Stimulated activated CD8-positive, alpha-beta memory T cell treated with anti-CD3 and anti-CD28 coated beads, Interleukin-12 subunit alpha, Interleukin-12 subunit beta, amount 100 ng/mL, for 24 hours (primary cell): ENCODE measurements around the gene NRBF2.
"Not testable (repeated sequence)": the region's sequence is repeated elsewhere in the genome, so short reads cannot be mapped to it uniquely, and the experiment has no call there.

Experiments used
- DNase-seq: peaks from one replicate; pipeline ENCODE4 v3.0.0-alpha.2; 2020; ENCODE audit errors: extremely low read depth

NRBF2 gene

GRCh38 chr10:63133056-63133820, at the start of gene NRBF2:
TSS of gene NRBF2 (plus strand) at chr10:63133328. CDS start at chr10:63133471, 143 bp downstream.
- peak; percentile 94 for DNase-seq

DNA sequence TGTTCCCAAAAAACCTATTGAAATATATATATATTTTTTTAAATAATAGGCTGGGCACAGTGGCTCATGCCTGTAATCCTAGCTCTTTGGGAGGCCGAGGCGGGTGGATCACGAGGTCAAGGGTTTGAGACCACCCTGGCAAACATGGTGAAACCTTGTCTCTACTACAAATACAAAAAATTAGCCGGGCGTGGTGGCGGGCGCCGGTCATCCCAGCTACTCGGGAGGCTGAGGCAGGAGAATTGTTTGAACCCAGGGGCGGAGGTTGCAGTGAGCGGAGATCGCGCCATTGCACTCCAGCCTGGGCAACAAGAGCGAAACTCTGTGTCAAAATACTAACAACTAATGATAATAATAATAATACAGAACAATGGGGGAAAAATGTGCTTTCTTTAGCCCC, 49.7 kb upstream of the NRBF2 start:
- not testable (repeated sequence) for DNase-seq

- DNase-seq = no peak
Measured at GRCh38 chr10:63083904-63084689, 49.0 kb upstream of the NRBF2 start.

DNA sequence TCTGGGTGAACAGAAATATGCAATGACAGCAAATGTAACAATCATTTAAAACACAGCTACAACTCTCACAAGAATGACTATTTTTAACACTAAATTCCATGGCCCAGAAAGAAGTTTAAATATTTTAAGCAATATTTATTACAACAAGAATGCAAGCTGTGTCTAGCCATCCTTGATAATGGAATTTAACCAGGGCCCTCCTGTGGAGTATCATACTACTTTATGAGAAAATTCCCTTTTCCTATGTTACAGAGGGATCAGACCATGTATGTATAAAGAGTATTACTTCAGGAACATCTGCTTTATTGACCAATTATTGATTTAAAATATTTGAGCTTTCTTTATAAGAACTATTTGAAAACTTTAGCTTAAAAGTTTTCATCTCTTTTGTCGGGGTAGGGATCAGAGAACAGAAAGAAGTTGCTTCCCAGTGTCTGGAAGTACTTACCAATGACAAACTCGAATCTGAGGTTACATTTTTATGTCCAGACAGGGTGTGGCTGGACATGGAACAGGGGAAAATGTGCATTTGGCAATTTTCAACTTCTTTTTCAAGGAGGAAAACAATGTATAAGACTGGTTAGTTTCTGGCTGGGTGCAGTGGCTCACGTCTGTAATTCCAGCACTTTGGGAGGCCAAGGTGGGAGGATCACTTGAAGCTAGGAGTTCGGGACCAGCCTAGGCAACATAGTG, 48.3 kb upstream of the NRBF2 start:
- DNase-seq = no peak

DNA sequence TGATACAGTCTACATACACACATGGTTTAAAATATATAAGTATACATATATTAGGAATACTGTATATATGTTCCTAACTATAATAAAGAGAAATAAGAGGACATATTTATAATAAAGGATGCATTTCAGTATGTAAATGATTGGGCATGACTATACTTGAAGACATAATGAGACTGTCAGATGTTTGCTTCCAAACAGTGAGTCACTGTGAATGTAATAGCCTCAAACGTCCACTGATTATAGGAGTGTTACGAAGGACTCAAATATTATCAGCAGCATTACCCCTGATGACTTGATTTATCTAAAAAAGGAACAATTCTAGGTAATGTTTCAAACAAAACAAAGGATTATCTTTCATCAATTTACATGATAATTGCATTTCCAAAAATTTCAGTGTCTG, 39.9 kb upstream of the NRBF2 start:
- DNase-seq = no peak

DNA sequence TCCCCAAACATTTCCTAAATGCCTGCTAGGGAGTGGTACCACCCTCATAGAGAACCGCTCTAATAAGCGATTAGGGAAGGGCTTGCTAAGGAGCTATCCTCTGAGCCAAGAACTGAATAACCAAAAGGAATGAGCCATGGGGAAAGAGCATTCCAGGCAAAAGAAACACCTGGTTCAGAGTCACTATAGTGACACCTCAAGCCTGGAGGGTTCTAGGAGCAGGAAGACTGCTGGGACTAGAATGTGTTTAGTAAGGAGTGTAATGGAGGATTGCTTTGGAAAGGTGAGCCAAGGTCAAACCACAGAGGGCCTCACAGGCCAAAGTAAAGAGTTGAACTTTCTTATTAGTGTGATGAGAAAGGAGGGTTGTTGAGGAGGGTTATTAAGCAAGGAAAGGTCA, 38.7 kb upstream of the NRBF2 start:
- DNase-seq = no peak

DNA sequence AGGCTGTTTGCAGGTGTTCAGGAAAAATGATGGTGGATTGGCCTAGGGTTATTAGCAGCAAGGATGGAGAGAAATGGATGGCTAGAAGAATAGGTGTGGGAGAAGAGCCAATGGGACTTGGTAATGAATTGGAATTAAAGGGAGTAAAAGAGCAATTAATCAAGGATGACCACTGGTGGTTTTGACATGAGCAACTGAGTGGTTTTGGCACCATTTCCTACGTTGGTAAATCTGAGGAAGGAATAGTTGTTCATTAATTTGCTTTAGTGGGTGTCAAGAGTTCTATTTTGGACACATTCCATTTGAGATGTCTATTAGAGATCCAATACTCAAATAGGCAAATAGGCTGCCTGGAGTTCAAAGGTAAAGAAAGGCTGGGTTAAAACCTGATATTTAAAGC, 38.2 kb upstream of the NRBF2 start:
- DNase-seq = no peak

DNA sequence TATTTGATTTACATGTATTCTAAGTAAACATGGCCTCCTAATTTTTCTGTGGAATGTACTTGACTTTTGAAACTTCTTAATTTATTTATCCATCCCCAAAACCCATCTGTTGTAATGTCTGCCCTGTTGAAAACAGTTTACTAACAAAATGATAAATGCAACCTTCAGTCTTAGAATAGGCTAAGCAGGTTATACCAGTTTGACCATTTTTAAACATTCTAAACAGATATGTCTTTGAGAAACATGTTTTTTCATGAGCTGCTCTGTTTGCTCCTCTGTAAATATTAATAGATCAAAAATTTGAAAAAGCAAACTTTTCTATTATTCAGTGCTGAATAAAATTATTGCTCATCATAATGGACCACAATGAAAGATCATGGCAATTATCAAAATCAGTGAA, 33.4 kb upstream of the NRBF2 start:
- no peak for DNase-seq

DNA sequence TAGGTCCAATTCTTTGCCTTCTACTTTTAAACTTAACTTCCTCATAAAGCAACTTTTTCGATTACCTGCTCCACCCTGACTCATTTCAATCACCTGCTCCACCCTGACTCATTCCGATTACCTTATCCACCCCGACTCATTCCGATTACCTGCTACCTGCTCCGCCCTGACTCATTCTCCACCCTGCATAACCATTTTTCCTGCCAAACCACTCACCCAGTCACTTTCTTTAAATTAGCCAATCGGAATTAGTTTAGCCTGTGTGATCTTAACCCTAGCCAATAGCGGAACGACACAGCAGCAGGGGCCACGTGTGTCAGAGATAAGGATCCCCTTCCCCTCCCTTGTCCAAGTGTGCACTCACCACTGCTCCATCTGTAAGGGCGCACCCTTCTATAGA, 32.0 kb upstream of the NRBF2 start:
- DNase-seq = not testable (repeated sequence)

- not testable (repeated sequence) for DNase-seq
Measured at GRCh38 chr10:63102279-63102883, 30.7 kb upstream of the NRBF2 start.

- DNase-seq = not testable (repeated sequence)
Measured at GRCh38 chr10:63103178-63103577, 29.9 kb upstream of the NRBF2 start.

DNA sequence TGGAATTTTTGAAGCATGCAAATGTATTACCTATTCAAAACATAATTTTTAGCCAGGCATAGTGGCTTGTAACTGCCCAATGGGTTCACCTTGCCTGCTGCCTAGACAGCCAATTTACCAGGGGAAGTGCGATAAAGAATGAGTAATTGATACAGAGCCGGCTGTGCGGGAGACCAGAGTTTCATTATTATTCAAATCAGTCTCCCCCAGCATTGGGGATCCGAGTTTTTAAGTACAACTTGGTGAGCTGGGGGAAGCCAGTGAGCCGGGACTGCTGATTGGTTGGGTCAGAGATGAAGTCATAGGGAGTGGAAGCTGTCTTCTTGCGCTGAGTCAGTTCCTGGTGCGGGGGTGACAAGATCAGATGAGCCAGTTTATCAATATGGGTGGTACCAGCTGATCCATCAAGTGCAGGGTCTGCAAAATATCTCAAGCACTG, 29.1 kb upstream of the NRBF2 start:
- peak; percentile 19 for DNase-seq

- no peak for DNase-seq
Measured at GRCh38 chr10:63105225-63106110, 27.7 kb upstream of the NRBF2 start.

DNA sequence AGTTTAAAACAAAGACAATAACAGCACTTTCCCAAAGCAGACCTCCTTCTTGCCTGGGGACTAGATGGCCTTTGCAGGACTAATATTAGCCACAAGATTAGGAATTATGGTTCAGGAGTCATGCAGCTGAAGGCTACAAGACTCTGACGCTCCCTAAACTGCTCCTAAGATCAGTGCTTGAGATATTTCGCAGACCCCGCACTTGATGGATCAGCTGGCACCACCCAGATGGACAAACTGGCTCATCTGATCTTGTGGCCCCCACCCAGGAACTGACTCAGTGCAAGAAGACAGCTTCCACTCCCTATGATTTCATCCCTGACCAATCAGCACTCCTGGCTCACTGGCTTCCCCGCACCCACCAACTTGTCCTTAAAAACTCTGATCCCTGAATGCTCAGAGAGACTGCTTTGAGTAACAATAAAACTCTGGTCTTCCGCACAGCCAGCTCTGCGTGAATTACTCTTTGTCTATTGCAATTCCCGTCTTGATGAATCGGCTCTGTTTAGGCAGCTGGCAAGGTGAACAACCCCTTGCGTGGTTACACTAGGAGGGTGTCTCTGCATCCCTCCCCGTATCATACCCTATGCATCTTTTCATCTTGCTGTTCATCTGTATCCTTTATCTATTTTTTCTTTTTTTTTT, 26.9 kb upstream of the NRBF2 start:
- DNase-seq = no peak

DNA sequence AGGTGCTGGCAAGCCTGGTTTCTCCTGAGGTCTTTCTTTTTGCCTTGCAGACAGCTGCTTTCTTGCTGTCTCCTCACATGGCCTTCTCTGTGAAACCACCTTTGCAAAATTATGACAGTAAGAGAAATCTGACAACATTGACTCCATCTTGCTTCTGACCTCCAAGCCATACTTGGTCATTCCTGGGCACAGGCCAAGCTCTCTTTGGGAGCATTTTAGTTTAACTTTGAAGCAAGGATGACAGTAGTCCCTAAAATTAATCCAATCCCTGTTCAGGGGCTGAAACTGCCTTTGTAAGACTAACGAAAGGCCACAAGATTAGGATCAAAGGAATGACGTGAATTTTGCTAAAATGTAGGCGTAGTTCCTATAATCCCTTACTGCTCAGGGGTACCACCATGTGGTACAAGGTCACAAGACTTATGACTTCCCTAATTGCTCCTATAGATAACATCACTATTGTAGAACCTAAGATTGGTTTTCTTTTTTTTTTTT, 25.1 kb upstream of the NRBF2 start:
- no peak for DNase-seq

- no peak for DNase-seq
Measured at GRCh38 chr10:63110940-63111339, 22.2 kb upstream of the NRBF2 start.

DNA sequence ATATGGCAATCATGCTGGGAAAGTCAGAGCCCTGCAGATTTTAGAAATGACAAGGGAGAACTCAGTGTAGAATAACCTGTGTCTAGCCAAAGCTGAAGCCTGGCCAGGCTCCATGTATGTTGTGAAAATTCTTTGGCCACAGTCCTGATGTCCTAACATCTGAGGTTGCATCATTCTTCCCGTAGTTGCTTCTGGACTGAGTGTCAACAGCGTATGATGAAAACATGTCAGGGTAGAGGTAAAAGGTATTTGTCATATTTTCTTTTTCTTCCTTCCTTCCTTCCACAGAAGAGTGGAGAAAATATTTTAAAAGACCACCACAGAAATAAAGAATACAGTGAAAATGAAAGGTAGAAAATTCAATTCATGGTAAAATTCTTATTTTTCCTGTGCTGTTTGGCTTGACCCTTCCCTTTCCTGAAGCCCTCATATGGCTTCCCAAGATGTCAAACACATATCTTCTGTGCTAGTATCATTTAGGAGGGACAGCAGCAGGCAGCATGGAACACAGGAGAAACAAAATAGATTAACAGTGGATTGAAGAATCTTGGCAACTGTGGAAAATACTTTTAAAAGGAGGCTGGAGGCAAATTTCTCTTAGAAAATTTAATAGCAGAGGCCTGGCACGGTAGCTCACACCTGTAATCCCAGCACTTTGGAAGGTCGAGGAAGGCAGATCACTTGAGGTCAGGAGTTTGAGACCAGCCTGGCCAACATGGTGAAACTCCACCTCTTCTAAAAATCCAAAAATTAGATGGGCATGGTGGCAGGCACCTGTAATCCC, 18.9 kb upstream of the NRBF2 start:
- no peak for DNase-seq

DNA sequence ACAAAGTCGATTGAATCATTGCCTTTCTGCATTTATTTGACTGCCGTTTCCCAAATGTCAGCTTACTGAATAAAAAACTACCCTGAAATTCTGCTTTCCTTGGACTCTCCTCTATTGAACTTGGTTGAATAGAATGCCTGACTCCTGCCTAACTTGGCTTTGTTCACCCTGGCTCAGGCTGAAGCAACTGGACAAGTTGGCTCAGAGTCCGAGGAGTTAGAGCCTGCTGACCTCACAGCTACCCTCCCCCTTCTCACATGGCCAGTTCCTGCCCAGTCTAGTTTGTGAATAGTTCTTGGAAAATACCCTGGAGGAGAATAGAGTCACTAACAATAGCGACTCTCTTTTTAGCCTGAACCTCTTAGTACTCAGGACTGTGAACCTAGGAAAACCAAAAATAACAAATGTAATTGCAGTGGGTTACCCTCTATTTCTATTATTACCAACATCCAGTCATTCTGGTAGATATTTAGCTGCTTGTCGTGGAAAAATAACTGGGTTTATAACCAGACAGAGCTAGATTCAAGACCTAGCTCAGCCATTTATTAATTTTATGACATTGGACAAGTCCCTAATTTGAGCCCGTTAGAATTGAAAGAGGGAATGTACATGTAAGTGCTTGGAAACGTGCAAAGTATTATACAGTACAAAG, 17.3 kb upstream of the NRBF2 start:
- DNase-seq = no peak

DNA sequence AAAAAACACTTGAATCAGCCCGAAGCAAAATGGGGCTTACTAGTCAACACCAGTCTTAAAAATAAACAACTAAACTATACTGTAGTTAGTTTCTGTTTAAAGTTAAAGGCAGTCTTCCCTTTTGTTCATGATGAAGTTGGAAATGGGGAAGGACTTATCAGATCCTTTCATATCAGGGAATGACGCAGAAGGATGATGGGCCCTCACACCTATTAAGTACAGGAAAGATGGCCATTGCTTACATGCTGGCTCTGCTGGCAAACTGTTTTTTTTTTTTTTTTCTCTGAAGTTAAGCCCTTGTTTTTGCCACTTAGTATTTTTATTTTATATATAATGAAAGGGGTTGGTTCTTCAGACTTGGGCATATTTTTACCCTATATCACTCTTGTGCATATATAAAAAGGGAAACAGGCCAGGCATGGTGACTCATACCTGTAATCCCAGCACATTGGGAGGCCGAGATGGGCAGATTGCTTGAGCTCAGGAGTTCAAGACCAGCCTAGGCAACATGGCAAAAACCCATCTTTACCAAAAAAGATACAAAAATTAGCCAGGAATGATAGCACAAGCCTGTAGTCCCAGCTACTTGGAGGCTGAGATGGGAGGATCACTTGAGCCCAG, 16.6 kb upstream of the NRBF2 start:
- DNase-seq = no peak
